ENCODE data around the gene PTPN7.

Gene PTPN7

DNA sequence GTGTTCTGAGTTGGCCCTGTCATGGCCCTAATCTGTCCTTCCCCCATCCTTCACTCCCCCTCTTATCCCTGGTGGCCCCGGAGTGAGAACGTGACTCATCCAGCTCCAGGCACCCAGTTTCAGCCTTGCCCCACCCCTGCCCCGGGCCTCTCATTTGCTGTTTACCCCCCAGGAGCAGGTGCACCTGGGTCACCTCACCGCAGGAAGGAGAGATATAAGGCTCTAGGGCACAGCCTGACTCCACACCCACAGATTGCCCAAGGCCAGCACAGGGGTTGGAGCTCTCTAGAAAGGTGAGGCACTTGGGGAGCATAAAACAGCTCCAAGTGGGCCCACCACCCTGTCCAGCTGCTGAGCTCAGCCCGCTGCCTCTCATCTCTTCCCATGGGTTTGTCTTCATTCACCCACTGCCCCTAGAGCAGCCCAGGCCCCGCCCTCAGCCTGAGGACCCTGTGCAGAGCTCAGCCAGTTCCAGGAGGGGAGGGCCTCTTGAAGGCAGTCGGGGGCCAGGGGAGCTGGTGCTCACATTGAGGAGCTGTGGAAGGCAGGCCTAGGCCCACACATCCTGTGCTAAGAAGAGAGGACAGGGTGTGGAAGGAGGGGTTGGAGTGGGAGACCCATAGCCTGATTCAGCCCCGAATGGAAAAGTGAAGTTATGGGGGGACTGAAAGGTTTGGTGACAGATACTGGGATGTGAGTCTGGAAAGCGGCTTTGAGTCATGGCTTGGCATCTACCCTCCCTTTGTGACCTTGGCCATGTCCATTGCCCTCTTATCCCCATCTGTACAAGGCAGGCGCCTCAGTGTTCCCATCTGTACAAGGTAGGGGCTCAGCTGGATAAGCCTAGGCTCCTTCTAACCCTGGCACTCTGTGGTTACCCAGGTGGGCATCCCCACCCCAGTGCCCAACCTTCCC is 53.8 kb downstream of the PTPN7 start:
- no peak for DNase-seq (ENCODE audit: low read depth in 2 of 2)

DNA sequence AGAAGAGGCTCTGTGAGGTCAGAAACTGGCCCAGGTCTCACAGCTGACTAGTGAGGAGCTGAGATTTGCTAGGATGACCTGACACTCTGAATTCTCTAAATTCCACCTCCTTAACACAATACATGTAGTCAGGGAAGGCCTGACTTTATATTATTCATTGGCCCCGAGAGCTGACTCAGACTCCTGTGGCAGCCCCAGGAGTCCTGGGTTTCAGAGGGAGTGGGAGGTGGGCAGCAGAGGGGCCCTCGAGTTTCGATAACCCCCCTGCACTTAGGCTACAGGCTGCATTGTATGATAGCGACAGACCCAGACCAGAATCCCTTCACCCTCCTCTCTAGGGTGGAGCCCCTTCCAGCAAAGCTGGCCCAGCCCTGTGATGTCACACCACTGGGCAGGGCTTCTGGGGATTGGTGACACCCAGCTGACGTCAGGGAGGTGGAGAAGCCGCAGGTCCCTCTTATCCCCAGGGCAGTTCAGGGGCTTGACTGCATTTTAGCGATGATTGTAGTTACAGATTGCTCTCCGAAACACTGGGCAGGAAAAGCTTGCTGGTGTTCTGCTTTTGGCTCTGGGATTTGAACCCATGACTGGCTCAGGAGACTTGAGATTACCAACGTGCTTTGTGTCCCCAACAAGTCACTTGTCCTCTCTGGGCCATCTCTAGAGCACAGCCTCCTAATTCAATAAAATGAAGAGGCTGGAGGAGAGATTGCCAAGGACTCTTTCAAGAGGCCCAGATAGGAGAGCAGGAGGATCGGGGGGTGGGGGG is 54.6 kb downstream of the PTPN7 start:
- DNase-seq (ENCODE audit: low read depth in 2 of 2), result no peak

DNA sequence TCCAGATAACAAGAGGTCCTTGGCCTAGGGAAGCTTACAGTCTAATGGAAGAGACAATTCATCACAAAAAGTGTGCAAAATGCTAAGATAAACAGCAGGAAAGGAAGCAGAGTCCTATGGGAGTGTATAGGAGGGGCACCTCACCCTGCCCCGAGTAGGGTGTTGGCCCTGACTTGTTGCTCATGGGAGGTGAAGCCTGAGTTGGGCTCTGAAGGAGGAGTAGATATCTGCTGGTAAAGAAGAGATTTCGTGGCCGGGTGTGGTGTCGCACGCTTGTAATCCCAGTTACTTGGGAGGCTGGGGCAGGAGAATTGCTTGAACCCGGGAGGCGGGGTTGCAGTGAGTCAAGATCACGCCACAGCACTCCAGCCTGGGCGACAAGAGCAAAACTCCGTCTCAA is 56.3 kb downstream of the PTPN7 start:
- DNase-seq (ENCODE audit: low read depth in 2 of 2), result no peak

DNA sequence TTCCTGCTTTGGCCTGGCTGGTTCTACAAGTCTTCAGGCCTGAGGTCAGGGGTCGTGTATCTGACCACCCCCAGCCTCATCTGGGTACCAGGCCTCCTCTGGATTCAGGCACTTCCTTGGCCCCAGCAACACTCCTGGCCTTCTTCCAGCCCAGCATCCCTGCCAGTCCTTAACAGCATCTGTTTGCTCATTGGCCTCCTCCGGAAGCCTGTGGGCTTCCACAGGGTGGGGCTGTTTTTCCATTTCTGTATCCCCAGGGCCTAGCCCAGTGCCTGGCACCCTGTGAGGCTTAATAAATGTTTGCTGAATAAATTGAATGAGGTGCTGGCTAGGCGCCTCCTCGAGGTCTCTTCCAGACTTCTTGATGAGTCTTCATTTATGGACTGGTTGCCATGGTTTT is 59.2 kb downstream of the PTPN7 start:
- DNase-seq (ENCODE audit: low read depth in 2 of 2), result no peak

All from stimulated activated CD8-positive, alpha-beta memory T cell treated with anti-CD3 and anti-CD28 coated beads, Interleukin-15, amount 100 ng/mL, for 4 hours (primary cell).